ENCODE measurements around the gene DENND1C. TPM values are rescaled to one million over a fixed set of nuclear protein-coding genes. Genes with fewer than 3 reads are reported as not detected.
A peak's percentile ranks its signal among the peaks of the same experiment; 100 is the strongest.

DENND1C gene, protein sequence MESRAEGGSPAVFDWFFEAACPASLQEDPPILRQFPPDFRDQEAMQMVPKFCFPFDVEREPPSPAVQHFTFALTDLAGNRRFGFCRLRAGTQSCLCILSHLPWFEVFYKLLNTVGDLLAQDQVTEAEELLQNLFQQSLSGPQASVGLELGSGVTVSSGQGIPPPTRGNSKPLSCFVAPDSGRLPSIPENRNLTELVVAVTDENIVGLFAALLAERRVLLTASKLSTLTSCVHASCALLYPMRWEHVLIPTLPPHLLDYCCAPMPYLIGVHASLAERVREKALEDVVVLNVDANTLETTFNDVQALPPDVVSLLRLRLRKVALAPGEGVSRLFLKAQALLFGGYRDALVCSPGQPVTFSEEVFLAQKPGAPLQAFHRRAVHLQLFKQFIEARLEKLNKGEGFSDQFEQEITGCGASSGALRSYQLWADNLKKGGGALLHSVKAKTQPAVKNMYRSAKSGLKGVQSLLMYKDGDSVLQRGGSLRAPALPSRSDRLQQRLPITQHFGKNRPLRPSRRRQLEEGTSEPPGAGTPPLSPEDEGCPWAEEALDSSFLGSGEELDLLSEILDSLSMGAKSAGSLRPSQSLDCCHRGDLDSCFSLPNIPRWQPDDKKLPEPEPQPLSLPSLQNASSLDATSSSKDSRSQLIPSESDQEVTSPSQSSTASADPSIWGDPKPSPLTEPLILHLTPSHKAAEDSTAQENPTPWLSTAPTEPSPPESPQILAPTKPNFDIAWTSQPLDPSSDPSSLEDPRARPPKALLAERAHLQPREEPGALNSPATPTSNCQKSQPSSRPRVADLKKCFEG
- not detected in 2 replicates for total RNA-seq

GRCh38 chr19:6481541-6482342, at the start of gene DENND1C:
DENND1C (minus strand) TSS chr19:6481787; CDS start chr19:6481695, 92 bp downstream.
- DNase-seq (ENCODE audit: low read depth in 2 of 2) = peak in 1 of 2 donors; percentile 34

DNA sequence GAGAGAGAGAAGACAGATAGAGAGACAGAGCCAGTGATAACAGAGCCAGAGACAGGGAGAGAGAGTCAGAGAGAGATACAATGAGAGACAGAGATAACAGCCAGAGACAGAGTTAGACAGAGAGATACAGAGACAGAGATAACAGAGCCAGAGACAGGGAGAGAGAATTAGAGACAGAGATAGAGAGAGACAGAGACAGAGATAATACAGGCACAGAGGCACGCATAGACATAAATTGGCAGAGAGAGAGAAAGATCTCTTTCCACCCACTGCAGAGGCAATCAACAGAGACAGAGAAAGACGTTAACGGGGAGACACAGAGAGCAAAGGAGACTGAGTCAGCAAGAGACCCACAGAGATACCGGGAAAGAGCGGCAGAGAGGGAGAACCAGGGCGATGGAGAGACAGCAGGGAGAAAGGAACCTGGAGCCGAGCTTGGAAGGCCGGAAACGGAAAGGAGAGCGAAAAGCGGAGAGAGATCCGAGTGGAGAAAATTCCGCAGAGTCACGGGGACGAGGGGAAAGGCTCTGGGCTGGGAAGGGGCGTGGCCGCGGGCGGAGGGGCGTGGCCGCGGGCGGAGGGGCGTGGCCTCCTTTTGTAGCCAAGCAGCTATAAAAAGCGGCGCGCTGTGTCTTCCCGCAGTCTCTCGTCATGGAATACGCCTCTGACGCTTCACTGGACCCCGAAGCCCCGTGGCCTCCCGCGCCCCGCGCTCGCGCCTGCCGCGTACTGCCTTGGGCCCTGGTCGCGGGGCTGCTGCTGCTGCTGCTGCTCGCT, 49.0 kb upstream of the DENND1C start, which contains the start of gene TNFSF9:
TSS of gene TNFSF9 (plus strand) at position 641 of the 777 bp plus-strand sequence. CDS start at position 652, 11 bp downstream.
- peak; percentile 50 to 89 for DNase-seq (ENCODE audit: low read depth in 2 of 2)

DNA sequence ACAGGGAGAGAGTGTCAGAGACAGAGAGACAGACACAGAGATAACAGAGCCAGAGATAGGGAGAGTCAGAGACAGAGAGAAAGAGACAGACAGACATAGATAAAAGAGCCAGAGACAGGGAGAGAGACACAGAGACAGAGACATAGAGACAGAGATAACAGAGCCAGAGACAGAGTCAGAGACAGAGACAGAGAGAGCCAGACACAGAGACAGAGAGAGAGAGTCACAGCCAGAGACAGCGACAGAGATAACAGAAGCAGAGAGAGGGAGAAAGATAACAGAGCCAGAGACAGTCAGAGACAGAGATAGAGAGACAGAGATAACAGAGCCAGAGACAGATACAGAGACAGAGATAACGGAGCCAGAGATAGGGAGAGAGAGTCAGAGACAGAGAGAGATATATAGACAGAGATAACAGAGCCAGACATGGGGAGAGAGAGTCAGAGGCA, 48.4 kb upstream of the DENND1C start:
- DNase-seq (ENCODE audit: low read depth in 2 of 2) = no peak

GRCh38 chr19:6529351-6529750, 47.8 kb upstream of the DENND1C start:
- no peak for DNase-seq (ENCODE audit: low read depth in 2 of 2)

GRCh38 chr19:6528544-6529121, 47.0 kb upstream of the DENND1C start:
- DNase-seq (ENCODE audit: low read depth in 2 of 2) = peak in 1 of 2 donors; percentile 20

GRCh38 chr19:6527893-6528543, 46.4 kb upstream of the DENND1C start:
- no peak for DNase-seq (ENCODE audit: low read depth in 2 of 2)

DNA sequence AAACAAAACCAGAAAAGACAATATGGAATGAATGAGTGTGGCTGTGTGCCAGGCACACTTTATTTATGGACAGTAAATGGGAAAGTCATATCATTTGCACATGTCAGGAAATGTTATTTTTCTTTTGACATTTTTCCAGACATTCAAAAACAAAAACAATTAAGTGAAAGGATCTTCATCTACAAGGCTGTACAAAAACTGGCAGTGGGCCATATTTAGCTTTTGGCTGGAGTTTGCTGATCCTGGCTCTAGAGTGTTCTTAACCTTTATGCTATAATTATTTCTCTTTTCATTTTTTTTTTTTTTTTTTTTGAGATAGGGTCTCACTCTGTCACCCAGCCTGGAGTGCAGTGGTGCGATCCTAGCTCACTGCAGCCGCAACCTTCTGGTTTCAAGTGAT, 42.7 kb upstream of the DENND1C start:
- DNase-seq (ENCODE audit: low read depth in 2 of 2) = peak; percentile 47 to 74

GRCh38 chr19:6522712-6523111, 41.1 kb upstream of the DENND1C start:
- no peak for DNase-seq (ENCODE audit: low read depth in 2 of 2)

DNA sequence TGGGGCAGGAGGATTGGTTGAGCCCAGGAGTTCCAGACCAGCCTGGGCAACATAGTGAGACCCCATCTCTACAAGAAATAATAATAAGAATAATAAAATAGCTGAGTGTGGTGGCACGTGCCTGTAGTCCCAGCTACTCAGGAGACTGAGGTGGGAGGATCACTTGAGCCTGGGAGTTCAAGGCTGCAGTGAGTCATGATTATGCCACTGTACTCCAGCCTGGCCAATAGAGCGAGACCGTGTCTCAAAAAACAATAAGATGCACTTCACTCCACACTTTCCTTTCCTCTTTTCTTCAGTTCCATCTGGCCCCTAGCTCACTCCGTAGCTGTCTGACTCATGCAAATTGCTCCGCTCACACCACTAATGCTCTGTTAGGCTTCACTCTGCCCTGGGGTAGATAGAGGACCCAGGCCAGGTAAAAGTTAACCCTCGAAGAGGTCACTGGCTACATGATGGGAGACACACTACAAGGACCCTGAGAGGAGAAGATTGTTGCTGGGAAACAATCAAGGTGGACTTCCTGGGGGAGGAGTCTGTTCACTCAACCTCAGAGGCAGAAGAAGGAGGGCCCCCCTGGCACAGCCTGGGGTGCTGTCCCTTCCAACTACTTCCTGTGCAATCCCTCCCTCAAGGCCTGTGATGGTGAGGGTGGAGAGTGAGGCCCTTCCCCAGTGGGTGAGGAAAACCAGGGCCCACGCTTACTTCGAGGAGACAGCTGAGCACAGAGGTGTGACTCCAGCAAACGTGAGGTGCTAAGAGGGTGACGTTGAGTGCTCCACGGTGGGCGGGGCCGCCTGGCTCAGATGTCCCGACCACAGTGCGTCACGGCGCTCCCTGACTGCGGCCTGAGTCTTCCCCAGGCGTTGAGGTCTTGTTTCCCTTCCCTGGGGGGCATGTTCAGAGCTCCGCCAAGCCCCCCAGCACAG, 40.4 kb upstream of the DENND1C start:
- DNase-seq (ENCODE audit: low read depth in 2 of 2) = no peak

DNA sequence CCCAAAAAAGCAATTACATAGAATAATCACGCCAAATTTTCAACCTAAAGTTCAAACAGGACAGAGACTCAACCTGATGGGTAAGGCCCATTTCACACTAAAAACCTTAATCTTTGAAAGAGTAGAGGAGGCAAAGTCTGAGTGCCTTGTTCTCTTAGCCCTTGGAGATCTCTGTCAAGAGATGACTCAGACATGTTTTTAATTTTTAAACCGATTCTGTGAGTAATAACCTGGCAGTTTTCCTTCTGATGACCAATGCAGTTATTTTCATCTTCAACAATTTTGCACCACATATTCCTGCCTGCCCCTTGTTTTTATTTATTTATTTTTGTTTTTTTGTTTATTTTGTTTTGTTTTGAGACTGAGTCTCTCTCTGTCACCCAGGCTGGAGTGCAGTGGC, 37.7 kb upstream of the DENND1C start:
- DNase-seq (ENCODE audit: low read depth in 2 of 2) = peak in 1 of 2 donors; percentile 30

- no peak for DNase-seq (ENCODE audit: low read depth in 2 of 2)
Measured at GRCh38 chr19:6518145-6518911, 36.7 kb upstream of the DENND1C start.

DNA sequence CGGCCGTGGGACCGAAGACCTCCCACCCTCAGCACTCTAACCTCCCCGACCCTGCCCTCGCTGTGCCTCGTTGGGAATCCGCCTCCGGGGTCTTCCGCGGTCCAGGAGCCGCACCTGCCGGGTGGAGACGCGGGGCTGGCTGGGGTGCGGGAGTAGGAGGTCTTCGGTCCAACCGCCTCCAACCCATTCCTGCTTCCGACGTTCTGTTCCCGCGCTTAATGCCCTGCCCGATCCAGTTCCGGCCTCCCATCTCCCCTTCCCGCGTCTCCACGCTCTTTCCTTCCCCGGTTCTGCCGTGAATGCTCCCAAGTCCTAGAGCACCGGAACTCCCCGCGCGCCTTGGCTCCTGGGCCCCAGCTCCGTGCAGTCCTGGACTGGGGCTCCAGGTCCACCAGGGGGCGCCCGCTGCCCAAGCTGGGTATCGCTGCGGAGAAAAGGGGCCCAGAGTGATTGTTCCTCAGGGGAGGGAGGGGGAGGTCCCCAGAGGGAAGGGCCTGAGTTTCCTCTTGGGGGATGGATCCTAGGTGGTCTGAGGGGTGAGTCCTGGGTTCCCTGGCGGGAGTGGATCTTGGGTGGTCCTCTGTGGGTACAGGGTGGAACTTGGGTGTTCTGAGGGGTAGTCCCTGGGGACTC, 35.2 kb upstream of the DENND1C start:
- peak; percentile 40 to 83 for DNase-seq (ENCODE audit: low read depth in 2 of 2)

DNA sequence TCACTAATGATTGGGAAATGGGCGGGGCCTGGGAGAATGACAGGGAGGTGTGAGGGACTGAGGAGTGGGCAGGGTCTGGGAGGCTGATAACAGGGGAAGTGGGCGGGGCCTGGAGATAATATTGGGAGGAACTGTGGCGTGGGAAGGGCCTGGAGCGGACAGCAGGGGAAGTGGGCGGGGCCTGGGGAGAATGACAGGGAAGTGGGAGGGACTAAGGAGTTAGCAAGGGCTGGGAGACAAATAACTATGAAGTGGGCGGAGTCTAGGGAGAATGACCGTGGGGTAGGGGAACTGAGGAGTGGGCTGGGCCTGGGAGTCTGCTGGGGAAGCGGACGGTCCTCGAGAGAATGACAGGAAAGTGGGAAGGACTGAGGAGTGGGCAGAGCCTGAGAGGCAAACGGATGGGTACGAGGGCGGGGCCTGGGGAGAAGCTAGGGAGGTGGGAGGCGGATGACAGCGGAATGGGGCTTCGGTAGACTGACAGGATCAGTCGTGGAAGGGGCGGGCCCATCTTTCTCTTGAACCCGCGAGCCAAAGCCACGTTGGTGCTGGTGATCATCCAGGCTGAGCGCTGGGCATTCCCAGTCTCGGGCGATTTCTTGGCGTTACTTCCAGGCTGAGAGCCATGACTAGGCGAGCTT, 34.6 kb upstream of the DENND1C start:
- DNase-seq (ENCODE audit: low read depth in 2 of 2) = peak; percentile 89 to 98

- DNase-seq (ENCODE audit: low read depth in 2 of 2) = no peak
Measured at GRCh38 chr19:6514926-6515544, 33.4 kb upstream of the DENND1C start.

DNA sequence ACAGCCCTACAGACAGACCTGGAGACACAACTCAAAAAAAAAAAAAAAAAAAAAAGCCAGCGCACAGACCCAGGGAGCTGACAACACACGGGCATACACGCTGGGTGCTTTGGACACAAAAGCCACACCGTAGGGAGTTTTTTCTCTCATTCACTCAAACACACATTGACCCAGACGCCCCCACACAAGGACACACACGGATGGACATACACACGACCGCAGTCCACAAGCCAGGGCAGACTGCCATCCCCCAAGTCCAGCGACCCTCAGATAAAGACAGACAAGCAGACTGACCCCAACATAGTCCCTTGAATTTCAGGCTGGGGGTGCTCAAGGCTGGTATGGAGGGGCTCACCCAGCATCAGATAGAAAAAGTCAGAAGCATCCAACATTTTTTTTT, 32.5 kb upstream of the DENND1C start:
- DNase-seq (ENCODE audit: low read depth in 2 of 2) = no peak

DNA sequence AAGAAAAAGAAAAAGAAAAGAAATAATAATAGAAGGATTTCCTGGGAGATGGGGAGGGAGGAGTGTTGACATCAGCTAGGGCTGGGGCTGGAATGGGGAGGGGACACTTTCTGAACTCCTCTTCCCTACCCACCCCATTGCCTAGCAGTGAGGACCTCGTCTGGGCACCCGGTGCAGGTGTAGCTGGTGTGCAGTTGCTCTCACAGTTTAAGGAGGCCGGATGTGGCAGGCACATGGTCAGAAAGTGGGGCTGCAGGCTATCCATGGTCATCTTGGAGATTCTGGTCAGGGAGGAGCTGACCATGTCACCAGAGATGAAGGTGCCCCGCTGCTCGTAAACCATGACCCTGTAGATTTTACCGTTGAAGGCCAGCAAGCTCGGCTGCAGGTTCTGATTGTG, 29.0 kb upstream of the DENND1C start:
- DNase-seq (ENCODE audit: low read depth in 2 of 2) = no peak
